ENCODE measurements around the gene UBE2H. TPM values are rescaled to one million over a fixed set of nuclear protein-coding genes. Genes with fewer than 3 reads are reported as not detected.

UBE2H gene
- total and polyA plus RNA-seq, 12 donors: 26.0 to 222 (median 159) TPM

DNA sequence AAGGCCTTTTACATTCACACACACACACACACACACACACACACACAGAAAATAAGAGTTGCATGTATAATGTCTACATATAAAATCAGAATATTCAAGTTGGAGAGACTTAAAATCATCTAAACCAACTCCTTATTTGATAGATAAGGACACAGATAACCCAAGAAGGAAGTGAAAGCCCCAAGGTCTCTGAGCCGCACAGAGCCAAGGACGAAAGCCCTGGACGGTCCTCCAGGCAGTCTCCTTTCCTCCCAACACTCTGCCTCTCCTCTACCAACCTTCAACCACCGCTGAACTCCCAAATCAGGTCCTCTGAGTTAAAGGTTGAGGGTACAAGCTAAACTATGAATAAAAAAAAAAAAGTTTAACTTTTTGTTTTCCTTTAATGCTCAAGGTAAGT lies 28.2 kb downstream of the UBE2H start:
- Histone ChIP-seq H3K27ac (peak overlapping the region in 4 of 10 donors; percentile 15 to 63 (median 42)), H3K36me3 (peaks cover 0 to 78% (median 4%) of the 10 kb centered on the region in 9 donors), H3K9me3 (no peaks in the 10 kb centered on the region), H3K4me1 (peaks cover 0 to 71% (median 39%) of the 10 kb centered on the region in 9 donors), H3K4me3 (no peak overlapping the region), H3K27me3 (no peaks in the 10 kb centered on the region)
- WGBS, 2 donors: 81 to 89% methylated on average over 4 of the region's 4 CpGs
- TF ChIP-seq, protein P1, sequence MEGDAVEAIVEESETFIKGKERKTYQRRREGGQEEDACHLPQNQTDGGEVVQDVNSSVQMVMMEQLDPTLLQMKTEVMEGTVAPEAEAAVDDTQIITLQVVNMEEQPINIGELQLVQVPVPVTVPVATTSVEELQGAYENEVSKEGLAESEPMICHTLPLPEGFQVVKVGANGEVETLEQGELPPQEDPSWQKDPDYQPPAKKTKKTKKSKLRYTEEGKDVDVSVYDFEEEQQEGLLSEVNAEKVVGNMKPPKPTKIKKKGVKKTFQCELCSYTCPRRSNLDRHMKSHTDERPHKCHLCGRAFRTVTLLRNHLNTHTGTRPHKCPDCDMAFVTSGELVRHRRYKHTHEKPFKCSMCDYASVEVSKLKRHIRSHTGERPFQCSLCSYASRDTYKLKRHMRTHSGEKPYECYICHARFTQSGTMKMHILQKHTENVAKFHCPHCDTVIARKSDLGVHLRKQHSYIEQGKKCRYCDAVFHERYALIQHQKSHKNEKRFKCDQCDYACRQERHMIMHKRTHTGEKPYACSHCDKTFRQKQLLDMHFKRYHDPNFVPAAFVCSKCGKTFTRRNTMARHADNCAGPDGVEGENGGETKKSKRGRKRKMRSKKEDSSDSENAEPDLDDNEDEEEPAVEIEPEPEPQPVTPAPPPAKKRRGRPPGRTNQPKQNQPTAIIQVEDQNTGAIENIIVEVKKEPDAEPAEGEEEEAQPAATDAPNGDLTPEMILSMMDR (IDR thresholded peaks at IDR 0.05): no peak
- no peak for DNase-seq
- ATAC-seq: no peak
- intact Hi-C loops (cut with DNase I): no loop called here

DNA sequence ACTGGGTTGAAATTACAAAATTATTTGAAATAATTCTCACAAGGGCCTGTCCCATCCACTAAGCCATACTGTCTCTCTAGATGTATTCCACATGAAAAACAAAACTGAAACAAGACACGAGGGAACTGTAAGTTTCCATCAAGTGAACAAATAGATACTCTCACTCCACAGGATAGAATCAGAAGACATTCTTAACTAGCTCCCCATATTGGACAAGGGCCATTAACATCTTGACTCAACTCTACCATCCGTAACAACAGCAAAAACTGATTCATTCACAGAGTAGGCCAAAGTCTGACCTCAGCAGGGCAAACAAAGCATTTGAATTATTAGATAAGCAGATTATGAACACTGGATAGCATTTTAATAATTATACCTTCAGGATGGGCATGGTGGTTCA lies 29.1 kb downstream of the UBE2H start:
- H3K4me1 ChIP-seq: peaks cover 0 to 80% (median 48%) of the 10 kb centered on the region in 9 donors
- intact Hi-C loops (cut with DNase I): no loop called here
- ATAC-seq: peak in 2 of 8 donors; percentile 15 to 58

DNA sequence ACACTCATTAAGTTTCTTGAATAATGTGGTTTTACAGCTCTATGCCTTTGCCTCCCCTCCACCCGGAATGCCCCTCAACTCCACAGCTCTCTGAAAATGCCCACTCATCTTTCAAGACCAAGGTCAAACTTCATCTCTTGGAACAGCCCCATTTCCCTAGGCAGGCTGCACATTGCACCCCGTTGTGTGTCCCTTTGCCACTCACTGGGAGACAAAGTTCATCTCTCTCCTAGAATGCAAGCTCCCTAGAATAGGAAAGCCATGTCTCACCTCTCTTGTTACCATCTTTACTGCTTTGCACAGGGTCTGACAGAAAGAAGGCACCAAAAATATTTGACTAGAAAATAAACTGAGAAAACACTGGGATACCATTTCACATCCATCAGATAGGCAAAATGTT lies 33.3 kb downstream of the UBE2H start:
- TF ChIP-seq, protein P1 (IDR thresholded peaks at IDR 0.05): no peak
- Histone ChIP-seq H3K36me3 (peaks cover 0 to 40% (median 4%) of the 10 kb centered on the region in 9 donors), H3K4me3 (no peak overlapping the region), H3K4me1 (peaks cover 5 to 97% (median 69%) of the 10 kb centered on the region in 9 donors), H3K27ac (peak overlapping the region in 1 of 10 donors; percentile 79), H3K27me3 (no peaks in the 10 kb centered on the region), H3K9me3 (no peaks in the 10 kb centered on the region)
- 82 to 85% methylated on average over 2 of the region's 2 CpGs for WGBS, 2 donors
- ATAC-seq (no peak), DNase-seq (no peak)
- intact Hi-C loops (cut with DNase I): loop anchor here in 2 of 10 donors (5.0 kb wide), 2 partner anchors 33 to 47 kb away; partner anchors contain the start of gene UBE2H (in 1 of the 2)

More for the DNA sequence above, 29.1 kb downstream of the UBE2H start:
- Histone ChIP-seq H3K4me3 (no peak overlapping the region), H3K27me3 (no peaks in the 10 kb centered on the region), H3K9me3 (no peaks in the 10 kb centered on the region), H3K36me3 (peaks cover 0 to 75% (median 4%) of the 10 kb centered on the region in 9 donors), H3K27ac (peak overlapping the region in 4 of 10 donors; percentile 1 to 37 (median 23))
- 28 to 29% methylated on average over 2 of the region's 2 CpGs for WGBS, 2 donors
- TF ChIP-seq, protein P1 (IDR thresholded peaks at IDR 0.05): no peak
- DNase-seq: no peak

DNA sequence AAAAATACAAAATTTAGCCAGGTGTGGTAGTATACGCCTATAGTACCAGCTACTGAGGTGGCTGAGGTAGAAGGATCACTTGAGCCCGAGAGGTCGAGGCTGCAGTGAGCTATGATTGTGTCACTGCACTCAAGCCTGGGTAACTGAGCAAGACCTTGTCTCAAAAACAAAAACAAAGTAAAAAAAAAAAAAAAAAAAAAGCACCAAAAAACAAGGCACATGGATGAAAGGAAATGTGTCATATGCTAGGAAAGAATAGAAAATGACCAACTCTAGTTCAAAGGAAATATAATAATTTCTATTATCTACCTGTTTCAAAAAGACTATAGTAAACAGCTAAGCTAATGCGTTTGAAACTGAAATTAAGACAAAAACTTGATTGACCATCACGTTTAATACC lies 33.8 kb downstream of the UBE2H start:
- no peaks in the 10 kb centered on the region for H3K9me3 ChIP-seq
- H3K4me3 ChIP-seq: no peak overlapping the region
- TF ChIP-seq, protein P1 (IDR thresholded peaks at IDR 0.05): no peak
- intact Hi-C loops (cut with DNase I): loop anchor here in 2 of 10 donors (5.0 kb wide), 2 partner anchors 33 to 47 kb away; partner anchors contain the start of gene UBE2H (in 1 of the 2)
- H3K36me3 ChIP-seq: peaks cover 0 to 37% (median 4%) of the 10 kb centered on the region in 9 donors
- H3K27ac ChIP-seq: peak overlapping the region in 1 of 10 donors; percentile 79
- ATAC-seq (no peak), DNase-seq (no peak)
- no peaks in the 10 kb centered on the region for H3K27me3 ChIP-seq
- 66 to 77% methylated on average over 5 of the region's 5 CpGs for WGBS, 2 donors
- peaks cover 5 to 97% (median 70%) of the 10 kb centered on the region in 9 donors for H3K4me1 ChIP-seq
